Nucleus accumbens (tissue), 56 donors: ENCODE data around the gene MVP.

Source experiments
- DNase-seq, 56 donors: peaks; one replicate each; lab custom pipeline; 2025; lab: John Stamatoyannopoulos, UW

MVP gene

GRCh38 chr16:29897333-29897732 lies 77.1 kb downstream of the MVP start:
- DNase-seq = no peak
